Peyer's patch (tissue), 4 donors: ENCODE results near the gene CD79A.

Experiments used
- CTCF ChIP-seq, 6 experiments: fragments of 450-650 bp in 4 of 6; fragments of 200-600 bp in 2 of 6; sonication (generic) in 1 of 6; IDR thresholded peaks; one replicate each; pipeline ENCODE4 v1.5.1; 2017 to 2019; ENCODE audit warnings: antibody characterized with exemption in 6 of 6, mild to moderate bottlenecking in 3 of 6, moderate library complexity in 1 of 6
- POLR2A ChIP-seq, 2 donors: fragments of 450-650 bp; IDR thresholded peaks; one replicate each; pipeline ENCODE4 v1.5.1; 2017; ENCODE audit warnings: antibody characterized with exemption in 2 of 2, mild to moderate bottlenecking in 2 of 2, moderate library complexity in 2 of 2

GRCh38 chr19:41897181-41897580 is 20.1 kb downstream of the CD79A start:
- no peak for TF ChIP-seq CTCF (IDR thresholded peaks at IDR 0.05)
- no peak for TF ChIP-seq POLR2A (IDR thresholded peaks at IDR 0.05)
